ENCODE measurements around the gene PPP4R4.

PPP4R4 gene

GRCh38 chr14:94136575-94137331 is 37.4 kb upstream of the PPP4R4 start:
- no peak overlapping the region for H3K4me3 ChIP-seq (ENCODE audit: low read depth, low read length)
- H4K8ac ChIP-seq (ENCODE audit: low read depth, low read length): no peak overlapping the region
- H4K12ac ChIP-seq (ENCODE audit: low read depth, low read length): no peak overlapping the region
- no peak overlapping the region for H2BK120ac ChIP-seq (ENCODE audit: insufficient read depth, low read length, poor library complexity)
- no peaks in the 10 kb centered on the region for H3K27me3 ChIP-seq (ENCODE audit: insufficient read depth, low read length)
- H3K27ac ChIP-seq (ENCODE audit: low read depth, low read length): no peak overlapping the region
- H3K23ac ChIP-seq (ENCODE audit: low read length): no peak overlapping the region
- no peak overlapping the region for H3K4me2 ChIP-seq (ENCODE audit: low read length)
- no peak overlapping the region for H2AFZ ChIP-seq (ENCODE audit: insufficient read depth, low read length, poor library complexity)
- H2AK5ac ChIP-seq (ENCODE audit: low read length): no peak overlapping the region
- H3K4me1 ChIP-seq (ENCODE audit: control insufficient read depth in 1 of 2, insufficient read depth in 2 of 2, low read length in 2 of 2): no peaks in the 10 kb centered on the region
- H3K79me1 ChIP-seq (ENCODE audit: low read length): no peaks in the 10 kb centered on the region
- H2BK12ac ChIP-seq (ENCODE audit: low read length): no peak overlapping the region
- H2BK5ac ChIP-seq (ENCODE audit: low read depth, low read length, poor library complexity): no peak overlapping the region
- H3K79me2 ChIP-seq (ENCODE audit: control insufficient read depth, insufficient read depth, low read length, poor library complexity): no peaks in the 10 kb centered on the region
- no CpG with 5 or more reads among the region's 18 CpGs for WGBS (ENCODE audit: extremely low coverage, insufficient coverage, insufficient read length)
- H3K9ac ChIP-seq (ENCODE audit: low read length): no peak overlapping the region
- no peak overlapping the region for H3K18ac ChIP-seq (ENCODE audit: low read length)
- DNase-seq: peak; percentile 77 to 96
- H3K4ac ChIP-seq (ENCODE audit: low read depth, low read length): no peak overlapping the region
- H4K91ac ChIP-seq (ENCODE audit: low read depth, low read length): no peak overlapping the region
- no peak overlapping the region for H3K14ac ChIP-seq (ENCODE audit: low read length)
- H3K9me3 ChIP-seq (ENCODE audit: insufficient read depth, low read depth, low read length): peaks cover 1% of the 10 kb centered on the region
- H3K36me3 ChIP-seq (ENCODE audit: control insufficient read depth in 1 of 2, insufficient read depth in 2 of 2, low read length in 2 of 2): no peaks in the 10 kb centered on the region

- Histone ChIP-seq H2BK120ac (ENCODE audit: insufficient read depth, low read length, poor library complexity) (no peak overlapping the region), H3K4ac (ENCODE audit: low read depth, low read length) (no peak overlapping the region), H3K18ac (ENCODE audit: low read length) (no peak overlapping the region), H3K14ac (ENCODE audit: low read length) (no peak overlapping the region), H3K79me2 (ENCODE audit: control insufficient read depth, insufficient read depth, low read length, poor library complexity) (no peaks in the 10 kb centered on the region), H3K27me3 (ENCODE audit: insufficient read depth, low read length) (no peaks in the 10 kb centered on the region), H4K12ac (ENCODE audit: low read depth, low read length) (no peak overlapping the region), H3K4me3 (ENCODE audit: low read depth, low read length) (no peak overlapping the region), H4K8ac (ENCODE audit: low read depth, low read length) (no peak overlapping the region), H3K4me1 (ENCODE audit: control insufficient read depth in 1 of 2, insufficient read depth in 2 of 2, low read length in 2 of 2) (no peaks in the 10 kb centered on the region), H3K9me3 (ENCODE audit: insufficient read depth, low read depth, low read length) (peaks cover 1% of the 10 kb centered on the region), H3K27ac (ENCODE audit: low read depth, low read length) (no peak overlapping the region), H2AFZ (ENCODE audit: insufficient read depth, low read length, poor library complexity) (no peak overlapping the region), H3K23ac (ENCODE audit: low read length) (no peak overlapping the region), H2AK5ac (ENCODE audit: low read length) (no peak overlapping the region), H2BK5ac (ENCODE audit: low read depth, low read length, poor library complexity) (no peak overlapping the region), H3K36me3 (ENCODE audit: control insufficient read depth in 1 of 2, insufficient read depth in 2 of 2, low read length in 2 of 2) (no peaks in the 10 kb centered on the region), H2BK12ac (ENCODE audit: low read length) (no peak overlapping the region), H3K79me1 (ENCODE audit: low read length) (no peaks in the 10 kb centered on the region), H3K9ac (ENCODE audit: low read length) (no peak overlapping the region), H4K91ac (ENCODE audit: low read depth, low read length) (no peak overlapping the region), H3K4me2 (ENCODE audit: low read length) (no peak overlapping the region)
- no peak for DNase-seq
- WGBS (ENCODE audit: extremely low coverage, insufficient coverage, insufficient read length): no CpG with 5 or more reads among the region's 9 CpGs
These were observed 35.9 kb upstream of the PPP4R4 start for GRCh38 chr14:94138251-94138650.

- Histone ChIP-seq H4K8ac (ENCODE audit: low read depth, low read length) (no peak overlapping the region), H3K79me1 (ENCODE audit: low read length) (no peaks in the 10 kb centered on the region), H3K9me3 (ENCODE audit: insufficient read depth, low read depth, low read length) (peaks cover 1% of the 10 kb centered on the region), H3K27me3 (ENCODE audit: insufficient read depth, low read length) (no peaks in the 10 kb centered on the region), H2AFZ (ENCODE audit: insufficient read depth, low read length, poor library complexity) (no peak overlapping the region), H3K4me1 (ENCODE audit: control insufficient read depth in 1 of 2, insufficient read depth in 2 of 2, low read length in 2 of 2) (no peaks in the 10 kb centered on the region), H3K36me3 (ENCODE audit: control insufficient read depth in 1 of 2, insufficient read depth in 2 of 2, low read length in 2 of 2) (no peaks in the 10 kb centered on the region), H2BK5ac (ENCODE audit: low read depth, low read length, poor library complexity) (no peak overlapping the region), H2AK5ac (ENCODE audit: low read length) (no peak overlapping the region), H3K4me3 (ENCODE audit: low read depth, low read length) (no peak overlapping the region), H2BK12ac (ENCODE audit: low read length) (no peak overlapping the region), H3K9ac (ENCODE audit: low read length) (no peak overlapping the region), H3K23ac (ENCODE audit: low read length) (no peak overlapping the region), H4K12ac (ENCODE audit: low read depth, low read length) (no peak overlapping the region), H3K18ac (ENCODE audit: low read length) (no peak overlapping the region), H3K27ac (ENCODE audit: low read depth, low read length) (no peak overlapping the region), H4K91ac (ENCODE audit: low read depth, low read length) (no peak overlapping the region), H3K4me2 (ENCODE audit: low read length) (no peak overlapping the region), H3K4ac (ENCODE audit: low read depth, low read length) (no peak overlapping the region), H2BK120ac (ENCODE audit: insufficient read depth, low read length, poor library complexity) (no peak overlapping the region), H3K79me2 (ENCODE audit: control insufficient read depth, insufficient read depth, low read length, poor library complexity) (no peaks in the 10 kb centered on the region), H3K14ac (ENCODE audit: low read length) (no peak overlapping the region)
- WGBS (ENCODE audit: extremely low coverage, insufficient coverage, insufficient read length): no CpG with 5 or more reads among the region's 5 CpGs
- DNase-seq: no peak
These were observed 35.1 kb upstream of the PPP4R4 start for GRCh38 chr14:94139006-94139405.

GRCh38 chr14:94139421-94139820 is 34.7 kb upstream of the PPP4R4 start:
- Histone ChIP-seq H3K23ac (ENCODE audit: low read length) (no peak overlapping the region), H2BK5ac (ENCODE audit: low read depth, low read length, poor library complexity) (no peak overlapping the region), H2BK120ac (ENCODE audit: insufficient read depth, low read length, poor library complexity) (no peak overlapping the region), H4K12ac (ENCODE audit: low read depth, low read length) (no peak overlapping the region), H3K18ac (ENCODE audit: low read length) (no peak overlapping the region), H3K4me2 (ENCODE audit: low read length) (no peak overlapping the region), H3K14ac (ENCODE audit: low read length) (no peak overlapping the region), H3K9me3 (ENCODE audit: insufficient read depth, low read depth, low read length) (peaks cover 1% of the 10 kb centered on the region), H3K79me1 (ENCODE audit: low read length) (no peaks in the 10 kb centered on the region), H3K27ac (ENCODE audit: low read depth, low read length) (no peak overlapping the region), H3K36me3 (ENCODE audit: control insufficient read depth in 1 of 2, insufficient read depth in 2 of 2, low read length in 2 of 2) (no peaks in the 10 kb centered on the region), H3K4me1 (ENCODE audit: control insufficient read depth in 1 of 2, insufficient read depth in 2 of 2, low read length in 2 of 2) (no peaks in the 10 kb centered on the region), H3K27me3 (ENCODE audit: insufficient read depth, low read length) (no peaks in the 10 kb centered on the region), H3K9ac (ENCODE audit: low read length) (no peak overlapping the region), H3K79me2 (ENCODE audit: control insufficient read depth, insufficient read depth, low read length, poor library complexity) (no peaks in the 10 kb centered on the region), H3K4ac (ENCODE audit: low read depth, low read length) (no peak overlapping the region), H2BK12ac (ENCODE audit: low read length) (no peak overlapping the region), H2AK5ac (ENCODE audit: low read length) (no peak overlapping the region), H4K91ac (ENCODE audit: low read depth, low read length) (no peak overlapping the region), H3K4me3 (ENCODE audit: low read depth, low read length) (no peak overlapping the region), H4K8ac (ENCODE audit: low read depth, low read length) (no peak overlapping the region), H2AFZ (ENCODE audit: insufficient read depth, low read length, poor library complexity) (no peak overlapping the region)
- WGBS (ENCODE audit: extremely low coverage, insufficient coverage, insufficient read length): no CpG with 5 or more reads among the region's 5 CpGs
- no peak for DNase-seq
